GM12865 (cell line): Measurements from ENCODE around the gene CHTOP.

Experiments
- DNase-seq: peaks from one replicate; pipeline ENCODE4 v3.0.0; 2010; ENCODE audit warnings: low read depth
- H3K4me3 ChIP-seq: 2 replicates; pipeline ENCODE4 v1.5.1; 2011; ENCODE audit warnings: mild to moderate bottlenecking, low read depth, low read length, control low read depth
- CTCF ChIP-seq: IDR thresholded peaks from 2 replicates; pipeline ENCODE4 v1.5.1; 2011; ENCODE audit warnings: low read length, control low read depth, low read depth, inconsistent platforms; ENCODE audit not compliant: insufficient read depth; ENCODE audit errors: missing control alignments

The CHTOP gene

GRCh38 chr1:153685544-153686340 is 51.9 kb downstream of the CHTOP start:
- no peak overlapping the region for H3K4me3 ChIP-seq
- DNase-seq, result no peak
- TF ChIP-seq CTCF, result no peak

GRCh38 chr1:153687346-153688125 is 53.7 kb downstream of the CHTOP start:
- DNase-seq, result no peak
- no peak overlapping the region for H3K4me3 ChIP-seq
- TF ChIP-seq CTCF, result no peak

- no peak for TF ChIP-seq CTCF
- no peak overlapping the region for H3K4me3 ChIP-seq
- no peak for DNase-seq
Measured at GRCh38 chr1:153688276-153688675, 54.4 kb downstream of the CHTOP start.

GRCh38 chr1:153688736-153689328 is 55.0 kb downstream of the CHTOP start:
- no peak for TF ChIP-seq CTCF
- DNase-seq, result no peak
- no peak overlapping the region for H3K4me3 ChIP-seq

GRCh38 chr1:153693466-153693865 is 59.6 kb downstream of the CHTOP start:
- TF ChIP-seq CTCF, result no peak
- no peak for DNase-seq
- H3K4me3 ChIP-seq, result no peak overlapping the region
